ENCODE measurements around the gene SMIM10L2A.

The SMIM10L2A gene

DNA sequence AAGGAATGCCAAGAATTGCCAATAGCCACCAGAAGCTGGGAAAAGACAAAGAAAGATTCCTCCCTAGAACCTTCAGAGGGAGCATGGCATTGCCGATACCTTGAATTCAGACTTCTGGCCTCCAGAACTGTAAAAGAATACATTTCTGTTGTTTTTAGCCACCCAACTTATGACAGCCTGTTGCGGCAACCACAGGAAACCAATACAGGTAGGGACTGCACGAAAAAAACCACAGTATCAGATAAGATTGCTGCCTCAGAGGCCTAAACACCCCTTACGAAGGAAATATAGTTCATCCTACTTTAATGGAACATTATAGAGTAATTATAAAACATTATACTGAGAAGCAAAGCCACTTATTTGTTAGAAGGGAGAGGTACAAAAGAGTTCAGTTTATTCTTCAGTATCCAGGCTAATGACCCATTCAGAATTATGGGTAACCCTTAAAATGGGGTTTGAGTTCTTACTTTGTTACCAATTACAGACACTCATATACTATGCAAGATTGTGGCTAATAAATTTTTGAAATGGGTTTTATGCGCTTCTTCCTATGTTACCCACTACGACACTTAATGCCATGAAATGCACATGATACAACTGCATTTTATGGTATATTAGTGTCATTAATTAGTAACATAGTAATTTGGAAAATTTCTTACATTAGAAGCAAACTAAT is 37.4 kb upstream of the SMIM10L2A start:
- Histone ChIP-seq H3K9me3 (ENCODE audit: control insufficient read depth, insufficient read depth, low read depth, low read length) (no peaks in the 10 kb centered on the region; the same call in 1 of the 2 replicates), H3K4me3 (ENCODE audit: low read depth, low read length) (no peak overlapping the region), H3K27ac (ENCODE audit: extremely low read depth, low read depth, low read length) (no peak overlapping the region), H3K36me3 (ENCODE audit: control insufficient read depth in 2 of 2, insufficient read depth in 1 of 2, low read length in 2 of 2) (no peaks in the 10 kb centered on the region), H3K4me1 (ENCODE audit: control insufficient read depth, insufficient read depth, low read length) (no peaks in the 10 kb centered on the region)
- CTCF ChIA-PET, result no interaction called here
- TF ChIP-seq HOXD13 (CRISPR knock-in tag; IDR thresholded peaks at IDR 0.05; ENCODE audit: borderline replicate concordance) (no peak), ZNF514 (tag by site-specific recombination; IDR thresholded peaks at IDR 0.05) (no peak), ZNF426 (tag by site-specific recombination; IDR thresholded peaks at IDR 0.05) (no peak), SETDB1 (IDR thresholded peaks at IDR 0.05; ENCODE audit: insufficient read length, low read length) (no peak), ZNF48 (tag by site-specific recombination; IDR thresholded peaks at IDR 0.05) (no peak)
- TF ChIP-seq, protein P1, sequence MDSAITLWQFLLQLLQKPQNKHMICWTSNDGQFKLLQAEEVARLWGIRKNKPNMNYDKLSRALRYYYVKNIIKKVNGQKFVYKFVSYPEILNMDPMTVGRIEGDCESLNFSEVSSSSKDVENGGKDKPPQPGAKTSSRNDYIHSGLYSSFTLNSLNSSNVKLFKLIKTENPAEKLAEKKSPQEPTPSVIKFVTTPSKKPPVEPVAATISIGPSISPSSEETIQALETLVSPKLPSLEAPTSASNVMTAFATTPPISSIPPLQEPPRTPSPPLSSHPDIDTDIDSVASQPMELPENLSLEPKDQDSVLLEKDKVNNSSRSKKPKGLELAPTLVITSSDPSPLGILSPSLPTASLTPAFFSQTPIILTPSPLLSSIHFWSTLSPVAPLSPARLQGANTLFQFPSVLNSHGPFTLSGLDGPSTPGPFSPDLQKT (IDR thresholded peaks at IDR 0.05; ENCODE audit: borderline replicate concordance, low read depth, low read length), result no peak
- POLR2A ChIA-PET, result no interaction called here

- CTCF ChIA-PET, result no interaction called here
Measured at GRCh38 chrX:135388841-135389240, 32.9 kb upstream of the SMIM10L2A start.

GRCh38 chrX:135389243-135389642 is 32.5 kb upstream of the SMIM10L2A start:
- POLR2A ChIA-PET, result no interaction called here
- no peak overlapping the region for H3K4me3 ChIP-seq (ENCODE audit: low read depth, low read length)
- no peaks in the 10 kb centered on the region for H3K36me3 ChIP-seq (ENCODE audit: control insufficient read depth in 2 of 2, insufficient read depth in 1 of 2, low read length in 2 of 2)
- no peaks in the 10 kb centered on the region for H3K4me1 ChIP-seq (ENCODE audit: control insufficient read depth, insufficient read depth, low read length)
- H3K9me3 ChIP-seq (ENCODE audit: control insufficient read depth, insufficient read depth, low read depth, low read length), result no peaks in the 10 kb centered on the region
- no peak overlapping the region for H3K27ac ChIP-seq (ENCODE audit: extremely low read depth, low read depth, low read length)
- TF ChIP-seq MEIS1 (CRISPR knock-in tag; IDR thresholded peaks at IDR 0.05; ENCODE audit: borderline replicate concordance), result no peak
- TF ChIP-seq ZBTB49 (tag by site-specific recombination; IDR thresholded peaks at IDR 0.05; ENCODE audit: low read depth), result no peak
- no peak for TF ChIP-seq PATZ1 (tag by site-specific recombination; IDR thresholded peaks at IDR 0.05)
- CTCF ChIA-PET, result no interaction called here

More at GRCh38 chrX:135388841-135389240, 32.9 kb upstream of the SMIM10L2A start:
- H3K36me3 ChIP-seq (ENCODE audit: control insufficient read depth in 2 of 2, insufficient read depth in 1 of 2, low read length in 2 of 2), result no peaks in the 10 kb centered on the region
- H3K4me1 ChIP-seq (ENCODE audit: control insufficient read depth, insufficient read depth, low read length), result no peaks in the 10 kb centered on the region
- POLR2A ChIA-PET, result no interaction called here
- no peak overlapping the region for H3K27ac ChIP-seq (ENCODE audit: extremely low read depth, low read depth, low read length)
- H3K4me3 ChIP-seq (ENCODE audit: low read depth, low read length), result no peak overlapping the region
- TF ChIP-seq ZNF157 (tag by site-specific recombination; IDR thresholded peaks at IDR 0.05) (no peak), ZNF37A (tag by site-specific recombination; IDR thresholded peaks at IDR 0.05) (no peak), ZSCAN23 (tag by site-specific recombination; IDR thresholded peaks at IDR 0.05) (no peak), ZNF214 (tag by site-specific recombination; IDR thresholded peaks at IDR 0.05; ENCODE audit: borderline replicate concordance) (no peak), ZNF221 (tag by site-specific recombination; IDR thresholded peaks at IDR 0.05; ENCODE audit: borderline replicate concordance) (no peak), EGR2 (tag by site-specific recombination; IDR thresholded peaks at IDR 0.05; ENCODE audit: low read depth) (no peak)
- TF ChIP-seq, protein P2, sequence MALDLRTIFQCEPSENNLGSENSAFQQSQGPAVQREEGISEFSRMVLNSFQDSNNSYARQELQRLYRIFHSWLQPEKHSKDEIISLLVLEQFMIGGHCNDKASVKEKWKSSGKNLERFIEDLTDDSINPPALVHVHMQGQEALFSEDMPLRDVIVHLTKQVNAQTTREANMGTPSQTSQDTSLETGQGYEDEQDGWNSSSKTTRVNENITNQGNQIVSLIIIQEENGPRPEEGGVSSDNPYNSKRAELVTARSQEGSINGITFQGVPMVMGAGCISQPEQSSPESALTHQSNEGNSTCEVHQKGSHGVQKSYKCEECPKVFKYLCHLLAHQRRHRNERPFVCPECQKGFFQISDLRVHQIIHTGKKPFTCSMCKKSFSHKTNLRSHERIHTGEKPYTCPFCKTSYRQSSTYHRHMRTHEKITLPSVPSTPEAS (tag by site-specific recombination; IDR thresholded peaks at IDR 0.05), result no peak
- no peaks in the 10 kb centered on the region for H3K9me3 ChIP-seq (ENCODE audit: control insufficient read depth, insufficient read depth, low read depth, low read length)

Measured in HEK293 (cell line).